Progenitor cell of endocrine pancreas (in vitro differentiated cells): ENCODE measurements around the gene NOLC1. TPM values are rescaled to one million over a fixed set of nuclear protein-coding genes. Genes with fewer than 3 reads are reported as not detected.

Experiments
- DNase-seq: peaks from one replicate; pipeline ENCODE4 v3.0.0; 2021; ENCODE audit warnings: low spot score; ENCODE audit not compliant: unreplicated experiment
- H3K27ac Mint-ChIP-seq: 2 replicates; pipeline ENCODE4 v1.8.0; 2021; ENCODE audit warnings: mild to moderate bottlenecking, moderate library complexity, mixed read lengths
- H3K27me3 Mint-ChIP-seq: 2 replicates; pipeline ENCODE4 v1.8.0; 2021; ENCODE audit warnings: mixed read lengths
- H3K36me3 Mint-ChIP-seq: 2 replicates; pipeline ENCODE4 v1.8.0; 2022; ENCODE audit warnings: mixed read lengths; ENCODE audit not compliant: insufficient read depth
- H3K4me1 Mint-ChIP-seq: 2 replicates; pipeline ENCODE4 v1.8.0; 2021; ENCODE audit warnings: low read depth, mixed read lengths
- H3K4me3 Mint-ChIP-seq: 2 replicates; pipeline ENCODE4 v1.8.0; 2021; ENCODE audit warnings: low read depth, mild to moderate bottlenecking, moderate library complexity, mixed read lengths
- H3K9me3 Mint-ChIP-seq: 2 replicates; pipeline ENCODE4 v1.8.0; 2021; ENCODE audit warnings: low read depth, mixed read lengths
- CTCF ChIP-seq: fragments of 200-600 bp; sonication (generic); IDR thresholded peaks from one replicate; pipeline ENCODE4 v1.5.0; 2021; ENCODE audit warnings: antibody characterized with exemption, mild to moderate bottlenecking; ENCODE audit not compliant: unreplicated experiment
- total RNA-seq: library from RNA; stranded (reverse); gene quantifications from 2 replicates; pipeline ENCODE4 v1.2.1, GENCODE V29; 2021

The NOLC1 gene
- total RNA-seq, 1 donor from 2014 or later, result 64.7 TPM

- Mint-ChIP-seq H3K27ac (no peak overlapping the region), H3K4me3 (peak overlapping the region; percentile 90), H3K36me3 (peaks cover 14% of the 10 kb centered on the region), H3K9me3 (no peaks in the 10 kb centered on the region), H3K4me1 (peaks cover 30% of the 10 kb centered on the region), H3K27me3 (no peaks in the 10 kb centered on the region)
- no peak for DNase-seq
- TF ChIP-seq CTCF, result peak; percentile 41
Observed at GRCh38 chr10:102112210-102112817, 39.9 kb upstream of the NOLC1 start.

GRCh38 chr10:102113261-102113955, 38.8 kb upstream of the NOLC1 start:
- Mint-ChIP-seq H3K27ac (peak overlapping the region; percentile 97), H3K4me3 (peak overlapping the region; percentile 90), H3K9me3 (no peaks in the 10 kb centered on the region), H3K4me1 (peaks cover 36% of the 10 kb centered on the region), H3K36me3 (peaks cover 13% of the 10 kb centered on the region), H3K27me3 (no peaks in the 10 kb centered on the region)
- TF ChIP-seq CTCF, result no peak
- DNase-seq, result no peak

- no peak for TF ChIP-seq CTCF
- no peaks in the 10 kb centered on the region for H3K27me3 Mint-ChIP-seq
- peak overlapping the region; percentile 90 for H3K4me3 Mint-ChIP-seq
- H3K4me1 Mint-ChIP-seq, result peaks cover 40% of the 10 kb centered on the region
- H3K36me3 Mint-ChIP-seq, result peaks cover 10% of the 10 kb centered on the region
- peak; percentile 17 for DNase-seq
- no peaks in the 10 kb centered on the region for H3K9me3 Mint-ChIP-seq
- peak overlapping the region; percentile 97 for H3K27ac Mint-ChIP-seq
Observed at GRCh38 chr10:102113956-102114857, 38.0 kb upstream of the NOLC1 start.

GRCh38 chr10:102114861-102115618, 37.1 kb upstream of the NOLC1 start:
- TF ChIP-seq CTCF, result no peak
- peak overlapping the region; percentile 90 for H3K4me3 Mint-ChIP-seq
- no peaks in the 10 kb centered on the region for H3K27me3 Mint-ChIP-seq
- no peaks in the 10 kb centered on the region for H3K9me3 Mint-ChIP-seq
- peaks cover 6% of the 10 kb centered on the region for H3K36me3 Mint-ChIP-seq
- peak; percentile 70 for DNase-seq
- H3K4me1 Mint-ChIP-seq, result peaks cover 43% of the 10 kb centered on the region
- peak overlapping the region; percentile 95 for H3K27ac Mint-ChIP-seq

- no peak for TF ChIP-seq CTCF
- Mint-ChIP-seq H3K27me3 (no peaks in the 10 kb centered on the region), H3K27ac (peak overlapping the region; percentile 95), H3K4me1 (peaks cover 43% of the 10 kb centered on the region), H3K4me3 (peak overlapping the region; percentile 90), H3K36me3 (peaks cover 2% of the 10 kb centered on the region), H3K9me3 (no peaks in the 10 kb centered on the region)
- DNase-seq, result no peak
Observed at GRCh38 chr10:102115775-102116174, 36.4 kb upstream of the NOLC1 start.
